Measurements from ENCODE around the gene CBL. TPM values are rescaled to one million over a fixed set of nuclear protein-coding genes. Genes with fewer than 3 reads are reported as not detected.

Gene CBL
- total RNA-seq, 1 donor from 2014 or later: 40.5 TPM

GRCh38 chr11:119316729-119317591 is 110.8 kb downstream of the CBL start, which contains the start of gene MCAM:
TSS of gene MCAM (minus strand) at chr11:119317130. CDS start at chr11:119317101, 29 bp downstream.
- Mint-ChIP-seq H3K9me3 (ENCODE audit: unreplicated experiment) (no peaks in the 10 kb centered on the region), H3K4me1 (ENCODE audit: low read depth, unreplicated experiment) (peaks cover 5% of the 10 kb centered on the region), H3K36me3 (ENCODE audit: unreplicated experiment) (no peaks in the 10 kb centered on the region), H3K4me3 (ENCODE audit: unreplicated experiment) (peak within 1 kb of the TSS; percentile 74), H3K27me3 (ENCODE audit: unreplicated experiment) (peaks cover 3% of the 10 kb centered on the region), H3K27ac (ENCODE audit: unreplicated experiment) (no peak within 1 kb of the TSS)
- TF ChIP-seq CTCF (IDR thresholded peaks at IDR 0.05; ENCODE audit: partially characterized antibody, unreplicated experiment): no peak
- peak; percentile 63 for DNase-seq

GRCh38 chr11:119317592-119318239 is 111.6 kb downstream of the CBL start:
- H3K4me1 Mint-ChIP-seq (ENCODE audit: low read depth, unreplicated experiment): peaks cover 5% of the 10 kb centered on the region
- TF ChIP-seq CTCF (IDR thresholded peaks at IDR 0.05; ENCODE audit: partially characterized antibody, unreplicated experiment): no peak
- H3K36me3 Mint-ChIP-seq (ENCODE audit: unreplicated experiment): no peaks in the 10 kb centered on the region
- peaks cover 3% of the 10 kb centered on the region for H3K27me3 Mint-ChIP-seq (ENCODE audit: unreplicated experiment)
- DNase-seq: no peak
- H3K4me3 Mint-ChIP-seq (ENCODE audit: unreplicated experiment): peak overlapping the region; percentile 28
- no peaks in the 10 kb centered on the region for H3K9me3 Mint-ChIP-seq (ENCODE audit: unreplicated experiment)
- no peak overlapping the region for H3K27ac Mint-ChIP-seq (ENCODE audit: unreplicated experiment)

- peak overlapping the region; percentile 55 for H3K27ac Mint-ChIP-seq (ENCODE audit: unreplicated experiment)
Measured at GRCh38 chr11:119318240-119319135, 112.3 kb downstream of the CBL start.

GRCh38 chr11:119319136-119319699 is 113.1 kb downstream of the CBL start:
- Mint-ChIP-seq H3K27me3 (ENCODE audit: unreplicated experiment) (peaks cover 2% of the 10 kb centered on the region), H3K4me1 (ENCODE audit: low read depth, unreplicated experiment) (peaks cover 8% of the 10 kb centered on the region), H3K9me3 (ENCODE audit: unreplicated experiment) (no peaks in the 10 kb centered on the region), H3K27ac (ENCODE audit: unreplicated experiment) (peak overlapping the region; percentile 55), H3K36me3 (ENCODE audit: unreplicated experiment) (no peaks in the 10 kb centered on the region), H3K4me3 (ENCODE audit: unreplicated experiment) (no peak overlapping the region)
- DNase-seq: no peak
- TF ChIP-seq CTCF (IDR thresholded peaks at IDR 0.05; ENCODE audit: partially characterized antibody, unreplicated experiment): no peak

More at GRCh38 chr11:119318240-119319135, 112.3 kb downstream of the CBL start:
- Mint-ChIP-seq H3K36me3 (ENCODE audit: unreplicated experiment) (no peaks in the 10 kb centered on the region), H3K9me3 (ENCODE audit: unreplicated experiment) (no peaks in the 10 kb centered on the region), H3K4me3 (ENCODE audit: unreplicated experiment) (no peak overlapping the region), H3K4me1 (ENCODE audit: low read depth, unreplicated experiment) (peaks cover 5% of the 10 kb centered on the region), H3K27me3 (ENCODE audit: unreplicated experiment) (peaks cover 3% of the 10 kb centered on the region)
- no peak for TF ChIP-seq CTCF (IDR thresholded peaks at IDR 0.05; ENCODE audit: partially characterized antibody, unreplicated experiment)
- DNase-seq: no peak

Measured in glutamatergic neuron (in vitro differentiated cells).